ENCODE results near the gene ZNF160.
A peak's percentile ranks its signal among the peaks of the same experiment; 100 is the strongest.

The ZNF160 gene

DNA sequence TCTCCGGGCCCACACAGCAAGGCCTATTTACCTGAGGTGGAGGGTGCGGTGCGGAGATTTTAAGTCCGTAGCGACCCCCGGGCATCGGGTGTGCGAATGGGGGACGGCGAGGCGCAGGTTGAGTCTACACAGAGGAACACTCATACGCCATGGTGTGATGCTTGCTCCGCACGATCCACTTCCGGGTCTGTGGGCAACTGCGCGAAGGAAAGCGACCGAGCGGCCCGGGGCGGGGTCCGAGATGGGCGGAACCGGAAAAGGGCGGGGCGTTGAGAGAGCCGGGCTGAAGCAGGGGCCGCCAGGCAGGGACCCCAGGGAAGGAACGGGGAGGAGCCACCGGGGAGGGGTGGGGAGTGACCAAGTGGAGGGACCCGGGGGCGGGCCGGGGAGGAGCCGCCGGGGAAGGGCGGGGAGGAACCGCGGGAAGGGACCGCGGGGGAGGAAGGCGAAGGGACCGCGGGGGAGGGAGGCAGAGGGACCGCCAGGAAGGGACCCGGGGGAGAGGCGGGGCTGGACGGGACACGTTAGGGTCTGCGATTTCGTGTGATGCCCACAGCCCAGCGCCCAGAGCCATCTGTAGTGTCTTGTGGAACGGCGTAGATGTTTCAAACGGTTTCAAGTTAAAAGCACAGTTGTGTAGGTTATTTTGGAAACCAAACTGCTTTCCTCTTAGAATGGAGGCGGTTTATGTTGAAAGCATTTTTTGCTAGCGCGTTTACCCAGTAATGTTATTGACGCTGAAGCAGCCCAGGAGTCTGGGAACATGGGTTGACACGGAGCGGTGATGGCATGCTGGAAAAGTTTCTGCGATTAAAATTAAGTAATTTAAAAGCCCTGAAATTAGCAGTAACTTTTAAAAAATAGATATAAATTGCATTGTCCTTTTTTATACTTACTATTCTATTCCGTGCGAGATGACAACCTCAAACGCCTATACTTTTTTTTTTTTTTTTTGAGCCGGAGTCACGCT lies at the start of gene ZNF160:
Gene ZNF160, minus strand, starts transcription at position 189 of the 970 bp plus-strand sequence. CDS start 17,146 bp downstream, outside the sequence.
- TF ChIP-seq, protein P1, sequence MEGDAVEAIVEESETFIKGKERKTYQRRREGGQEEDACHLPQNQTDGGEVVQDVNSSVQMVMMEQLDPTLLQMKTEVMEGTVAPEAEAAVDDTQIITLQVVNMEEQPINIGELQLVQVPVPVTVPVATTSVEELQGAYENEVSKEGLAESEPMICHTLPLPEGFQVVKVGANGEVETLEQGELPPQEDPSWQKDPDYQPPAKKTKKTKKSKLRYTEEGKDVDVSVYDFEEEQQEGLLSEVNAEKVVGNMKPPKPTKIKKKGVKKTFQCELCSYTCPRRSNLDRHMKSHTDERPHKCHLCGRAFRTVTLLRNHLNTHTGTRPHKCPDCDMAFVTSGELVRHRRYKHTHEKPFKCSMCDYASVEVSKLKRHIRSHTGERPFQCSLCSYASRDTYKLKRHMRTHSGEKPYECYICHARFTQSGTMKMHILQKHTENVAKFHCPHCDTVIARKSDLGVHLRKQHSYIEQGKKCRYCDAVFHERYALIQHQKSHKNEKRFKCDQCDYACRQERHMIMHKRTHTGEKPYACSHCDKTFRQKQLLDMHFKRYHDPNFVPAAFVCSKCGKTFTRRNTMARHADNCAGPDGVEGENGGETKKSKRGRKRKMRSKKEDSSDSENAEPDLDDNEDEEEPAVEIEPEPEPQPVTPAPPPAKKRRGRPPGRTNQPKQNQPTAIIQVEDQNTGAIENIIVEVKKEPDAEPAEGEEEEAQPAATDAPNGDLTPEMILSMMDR (IDR thresholded peaks at IDR 0.05; ENCODE audit: low read depth, low read length), result no peak
- peaks cover 10% of the 10 kb centered on the region for H3K36me3 ChIP-seq

DNA sequence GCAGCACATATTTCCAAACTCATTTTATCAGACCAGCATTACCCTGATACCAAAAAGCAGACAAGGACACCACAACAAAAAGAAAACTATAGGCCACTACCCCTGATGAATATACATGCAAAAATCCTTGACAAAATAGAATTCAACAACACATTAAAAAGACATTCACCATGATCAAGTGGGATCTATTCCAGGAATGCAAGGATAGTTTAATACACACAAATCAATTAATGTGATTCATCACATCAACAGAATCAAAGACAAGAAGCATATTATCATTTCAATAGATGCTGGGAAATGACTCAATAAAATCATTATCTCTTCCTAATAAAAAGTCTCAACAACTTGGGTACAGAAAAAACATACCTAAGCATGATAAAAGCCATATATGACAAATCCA lies 44.4 kb upstream of the ZNF160 start:
- Histone ChIP-seq H3K36me3 (peaks cover 81% of the 10 kb centered on the region), H3K27ac (no peak overlapping the region), H3K4me3 (ENCODE audit: low read depth, low read length) (no peak overlapping the region), H3K9me3 (ENCODE audit: severe bottlenecking) (peaks cover 16% of the 10 kb centered on the region), H3K27me3 (ENCODE audit: insufficient read depth, low read depth, severe bottlenecking) (no peaks in the 10 kb centered on the region)
- TF ChIP-seq, protein P1 (IDR thresholded peaks at IDR 0.05; ENCODE audit: low read depth, low read length), result no peak
- no peak for DNase-seq

More for the DNA sequence above, at the start of gene ZNF160:
- H3K27ac ChIP-seq, result peak within 1 kb of the TSS; percentile 91
- no peaks in the 10 kb centered on the region for H3K27me3 ChIP-seq (ENCODE audit: insufficient read depth, low read depth, severe bottlenecking)
- H3K4me3 ChIP-seq (ENCODE audit: low read depth, low read length), result peak within 1 kb of the TSS; percentile 97
- peak; percentile 99 for DNase-seq
- H3K9me3 ChIP-seq (ENCODE audit: severe bottlenecking), result no peaks in the 10 kb centered on the region

DNA sequence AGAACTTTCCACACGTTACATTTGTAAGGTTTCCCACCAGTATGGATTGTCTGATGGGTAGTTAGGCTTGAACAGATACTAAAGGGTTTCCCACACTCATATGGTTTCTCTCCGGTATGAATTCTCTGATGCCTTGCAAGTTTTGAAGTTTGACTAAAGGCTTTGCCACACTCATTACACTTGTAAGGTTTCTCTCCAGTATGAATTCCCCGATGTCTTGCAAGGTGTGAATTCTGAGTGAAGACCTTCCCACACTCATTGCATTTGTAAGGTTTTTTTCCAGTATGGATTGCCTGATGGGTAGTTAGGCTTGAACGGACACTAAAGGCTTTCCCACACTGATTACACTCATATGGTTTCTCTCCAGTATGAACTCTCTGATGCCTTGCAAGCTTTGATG lies 37.1 kb upstream of the ZNF160 start:
- Histone ChIP-seq H3K27ac (no peak overlapping the region), H3K4me3 (ENCODE audit: low read depth, low read length) (no peak overlapping the region), H3K9me3 (ENCODE audit: severe bottlenecking) (peaks cover 35% of the 10 kb centered on the region), H3K27me3 (ENCODE audit: insufficient read depth, low read depth, severe bottlenecking) (no peaks in the 10 kb centered on the region), H3K36me3 (peaks cover 45% of the 10 kb centered on the region)
- TF ChIP-seq, protein P1 (IDR thresholded peaks at IDR 0.05; ENCODE audit: low read depth, low read length), result no peak
- no peak for DNase-seq

DNA sequence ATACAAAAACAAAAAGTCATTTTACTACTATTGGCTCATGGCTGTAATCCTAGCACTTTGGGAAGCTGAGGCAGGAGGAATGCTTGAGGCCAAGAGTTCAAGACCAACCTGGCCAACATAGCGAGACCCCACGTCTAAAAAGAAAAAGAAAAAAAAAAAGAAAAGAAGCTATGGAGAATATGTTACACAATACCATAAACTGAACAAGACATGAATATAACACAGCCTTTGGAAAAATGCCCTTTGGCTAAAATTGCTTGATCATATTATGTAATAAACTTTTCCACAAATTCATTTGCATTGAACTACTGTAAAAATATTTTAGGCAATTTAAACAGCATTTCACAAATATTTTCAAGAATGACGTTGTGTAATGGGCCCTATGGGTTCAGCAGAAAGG lies 33.2 kb upstream of the ZNF160 start:
- Histone ChIP-seq H3K9me3 (ENCODE audit: severe bottlenecking) (peaks cover 17% of the 10 kb centered on the region), H3K27ac (no peak overlapping the region), H3K27me3 (ENCODE audit: insufficient read depth, low read depth, severe bottlenecking) (no peaks in the 10 kb centered on the region), H3K36me3 (peaks cover 14% of the 10 kb centered on the region), H3K4me3 (ENCODE audit: low read depth, low read length) (no peak overlapping the region)
- TF ChIP-seq, protein P1 (IDR thresholded peaks at IDR 0.05; ENCODE audit: low read depth, low read length), result no peak
- DNase-seq, result no peak

DNA sequence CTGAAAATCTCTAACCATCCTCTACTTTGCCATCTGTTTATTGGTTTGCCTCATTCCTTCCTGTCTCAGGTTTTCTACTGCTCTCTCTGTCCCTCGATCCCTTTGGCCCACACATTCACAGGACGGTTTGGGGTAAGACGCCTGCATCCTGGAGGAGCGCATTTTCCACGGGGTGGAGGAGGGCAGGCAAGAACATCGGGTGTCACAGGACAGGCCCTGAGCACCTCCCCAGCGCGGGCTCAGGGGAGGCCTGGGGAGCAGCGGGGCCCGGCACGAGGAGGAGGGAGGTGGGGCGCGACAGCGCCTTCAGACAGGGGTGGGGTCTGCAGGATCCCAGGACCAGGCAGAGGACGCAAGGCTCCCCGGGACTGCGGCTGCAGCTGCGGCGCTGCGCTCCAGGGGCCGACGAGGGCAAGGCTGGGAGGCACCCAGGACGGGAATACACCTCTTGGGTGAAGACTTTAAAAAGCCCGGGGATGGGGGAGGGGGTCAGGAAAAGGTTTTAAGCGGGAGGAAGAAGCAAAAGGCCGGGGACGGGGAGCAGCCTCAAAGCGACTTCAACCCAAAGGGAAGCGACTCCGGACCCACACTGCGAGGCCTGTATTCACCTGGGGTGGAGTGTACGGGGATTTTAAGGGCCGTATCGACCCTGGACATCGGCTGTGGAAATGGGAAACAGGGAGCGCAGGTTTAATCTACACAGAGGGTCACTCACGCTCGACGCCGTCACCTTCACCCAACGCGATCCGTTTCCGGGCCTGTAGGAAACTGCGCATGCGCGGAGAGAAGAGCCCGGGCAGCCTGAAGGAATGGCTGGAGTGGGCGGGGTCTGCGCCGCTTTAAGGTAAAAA lies 29.1 kb upstream of the ZNF160 start, which contains the start of gene ZNF415:
Gene ZNF415, minus strand, starts transcription at position 770 of the 851 bp plus-strand sequence. CDS start 10,234 bp downstream, outside the sequence.
- Histone ChIP-seq H3K4me3 (ENCODE audit: low read depth, low read length) (peak within 1 kb of the TSS; percentile 78), H3K9me3 (ENCODE audit: severe bottlenecking) (no peaks in the 10 kb centered on the region), H3K36me3 (no peaks in the 10 kb centered on the region), H3K27ac (peak within 1 kb of the TSS; percentile 65), H3K27me3 (ENCODE audit: insufficient read depth, low read depth, severe bottlenecking) (no peaks in the 10 kb centered on the region)
- TF ChIP-seq, protein P1 (IDR thresholded peaks at IDR 0.05; ENCODE audit: low read depth, low read length), result no peak
- peak; percentile 90 for DNase-seq

Data from WERI-Rb-1 (cell line).